GM19452 (cell line): Measurements from ENCODE around the gene RAB4A.

Experiments used
- ATAC-seq: cut with Tn5 transposase; IDR thresholded peaks from one replicate; pipeline ENCODE4 v1.9.1; 2021; ENCODE audit not compliant: unreplicated experiment

RAB4A gene

GRCh38 chr1:229270547-229271447 is at the start of gene RAB4A:
TSS of gene RAB4A (plus strand) at chr1:229271111. CDS start at chr1:229271340, 229 bp downstream.
- ATAC-seq, result peak; percentile 84

- no peak for ATAC-seq
Measured at GRCh38 chr1:229222081-229222480, 48.8 kb upstream of the RAB4A start.

- no peak for ATAC-seq
Measured at GRCh38 chr1:229223498-229223897, 47.4 kb upstream of the RAB4A start.

GRCh38 chr1:229224308-229224707 is 46.6 kb upstream of the RAB4A start:
- no peak for ATAC-seq

- ATAC-seq, result no peak
Measured at GRCh38 chr1:229225331-229225782, 45.6 kb upstream of the RAB4A start.

- ATAC-seq, result no peak
Measured at GRCh38 chr1:229226796-229227195, 44.1 kb upstream of the RAB4A start.

- ATAC-seq, result no peak
Measured at GRCh38 chr1:229227298-229227919, 43.5 kb upstream of the RAB4A start.

- ATAC-seq, result no peak
Measured at GRCh38 chr1:229228522-229228921, 42.4 kb upstream of the RAB4A start.

GRCh38 chr1:229229137-229229720 is 41.7 kb upstream of the RAB4A start:
- ATAC-seq, result no peak

GRCh38 chr1:229229721-229230139 is 41.2 kb upstream of the RAB4A start:
- ATAC-seq, result no peak

- ATAC-seq, result peak; percentile 54
Measured at GRCh38 chr1:229230140-229230892, 40.6 kb upstream of the RAB4A start.

- no peak for ATAC-seq
Measured at GRCh38 chr1:229230893-229231753, 39.8 kb upstream of the RAB4A start.

GRCh38 chr1:229231754-229232119 is 39.2 kb upstream of the RAB4A start:
- no peak for ATAC-seq

GRCh38 chr1:229234870-229235472 is 35.9 kb upstream of the RAB4A start:
- ATAC-seq, result no peak

- no peak for ATAC-seq
Measured at GRCh38 chr1:229237320-229237719, 33.6 kb upstream of the RAB4A start.

- ATAC-seq, result no peak
Measured at GRCh38 chr1:229238231-229238630, 32.7 kb upstream of the RAB4A start.

GRCh38 chr1:229238674-229239415 is 32.1 kb upstream of the RAB4A start:
- no peak for ATAC-seq

- ATAC-seq, result no peak
Measured at GRCh38 chr1:229240532-229240931, 30.4 kb upstream of the RAB4A start.

- ATAC-seq, result no peak
Measured at GRCh38 chr1:229241390-229241789, 29.5 kb upstream of the RAB4A start.
